IMR-90 (cell line): ENCODE results near the gene FXYD1. TPM values are rescaled to one million over a fixed set of nuclear protein-coding genes. Genes with fewer than 3 reads are reported as not detected.

Experiments used
- ATAC-seq: fragments of 200-7000 bp; cut with Tn5 transposase; 2 replicates; pipeline ENCODE4 v1.9.1; 2020; ENCODE audit warnings: low read depth, mild to moderate bottlenecking, moderate library complexity
- BruUV-seq: library from RNA; stranded (reverse); fragments of 400-500 nt; replicated peaks from 2 replicates; lab custom pipeline; 2021; lab: Mats Ljungman, UMichigan
- CTCF ChIA-PET: fragments of 300-600 bp; formaldehyde crosslinking; extraction: SDS; loops from one replicate; lab custom pipeline; 2021; ENCODE audit warnings: antibody characterized with exemption; lab: Yijun Ruan, JAX
- POLR2A ChIA-PET: fragments of 300-600 bp; sonication (Branson Sonifier 250); formaldehyde crosslinking; loops from one replicate; lab custom pipeline; 2022; ENCODE audit warnings: antibody characterized with exemption; ENCODE audit not compliant: unreplicated experiment; lab: Charles Lee
- DNase-seq: peaks from one replicate; pipeline ENCODE4 v3.0.0; 2013
- H2AFZ ChIP-seq: replicated peaks from 2 replicates; pipeline ENCODE3; 2013; ENCODE audit warnings: low read length, mild to moderate bottlenecking; ENCODE audit not compliant: poor library complexity
- H2AK5ac ChIP-seq: 2 replicates; pipeline ENCODE4 v1.6.1; 2013; ENCODE audit warnings: low read depth, low read length, inconsistent platforms
- H2AK9ac ChIP-seq: replicated peaks from 2 replicates; pipeline ENCODE3; 2013; ENCODE audit warnings: mild to moderate bottlenecking, low read depth, low read length, moderate library complexity; ENCODE audit not compliant: poor library complexity
- H2BK120ac ChIP-seq: 2 replicates; pipeline ENCODE4 v1.6.1; 2013; ENCODE audit warnings: low read depth, low read length, inconsistent platforms
- H2BK15ac ChIP-seq: 3 replicates; pipeline ENCODE4 v1.6.1; 2013; ENCODE audit warnings: low read depth, low read length, inconsistent platforms
- H2BK20ac ChIP-seq: 2 replicates; pipeline ENCODE4 v1.6.1; 2013; ENCODE audit warnings: low read depth, mild to moderate bottlenecking, inconsistent platforms, low read length, moderate library complexity
- H2BK5ac ChIP-seq: 2 replicates; pipeline ENCODE4 v1.6.1; 2013; ENCODE audit warnings: mild to moderate bottlenecking, low read depth, low read length, inconsistent platforms; ENCODE audit not compliant: poor library complexity, severe bottlenecking
- H3K14ac ChIP-seq: replicated peaks from 2 replicates; pipeline ENCODE4 v1.6.1; 2013; ENCODE audit warnings: low read depth, low read length, inconsistent platforms
- H3K18ac ChIP-seq: 2 replicates; pipeline ENCODE4 v1.6.1; 2013; ENCODE audit warnings: low read depth, low read length, control low read depth
- H3K23ac ChIP-seq: 2 replicates; pipeline ENCODE4 v1.6.1; 2013; ENCODE audit warnings: low read depth, low read length, inconsistent platforms
- H3K27ac ChIP-seq: 2 replicates; pipeline ENCODE4 v1.5.1; 2013; ENCODE audit warnings: mild to moderate bottlenecking, control low read depth, low read length; ENCODE audit not compliant: insufficient read depth
- H3K27me3 ChIP-seq: 2 replicates; pipeline ENCODE4 v1.6.1; 2013; ENCODE audit warnings: low read length; ENCODE audit not compliant: control insufficient read depth, insufficient read depth
- H3K36me3 ChIP-seq: 2 replicates; pipeline ENCODE4 v1.6.1; 2013; ENCODE audit warnings: low read length, mixed read lengths; ENCODE audit not compliant: control insufficient read depth, insufficient read depth
- H3K4ac ChIP-seq: 2 replicates; pipeline ENCODE4 v1.6.1; 2013; ENCODE audit warnings: low read depth, low read length, inconsistent platforms
- H3K4me1 ChIP-seq: 2 replicates; pipeline ENCODE4 v1.6.1; 2013; ENCODE audit warnings: low read length, mixed read lengths; ENCODE audit not compliant: control insufficient read depth, insufficient read depth
- H3K4me2 ChIP-seq: 2 replicates; pipeline ENCODE4 v1.6.1; 2013; ENCODE audit warnings: low read depth, mild to moderate bottlenecking, control low read depth, low read length, moderate library complexity
- H3K4me3 ChIP-seq: 2 replicates; pipeline ENCODE4 v1.5.1; 2013; ENCODE audit warnings: low read depth, mild to moderate bottlenecking, control low read depth, low read length, moderate library complexity; ENCODE audit not compliant: insufficient read depth
- H3K56ac ChIP-seq: 2 replicates; pipeline ENCODE4 v1.6.1; 2013; ENCODE audit warnings: low read length, inconsistent platforms; ENCODE audit not compliant: insufficient read depth; ENCODE audit errors: extremely low read depth
- H3K79me1 ChIP-seq, 2 experiments: 2 replicates each; pipeline ENCODE4 v1.6.1; 2013; ENCODE audit warnings: low read length in 2 of 2, inconsistent platforms in 1 of 2, low read depth in 1 of 2
- H3K9ac ChIP-seq: 2 replicates; pipeline ENCODE4 v1.6.1; 2013; ENCODE audit warnings: low read depth, low read length, control low read depth
- H3K9me1 ChIP-seq: 2 replicates; pipeline ENCODE4 v1.6.1; 2013; ENCODE audit warnings: low read length, inconsistent platforms; ENCODE audit not compliant: insufficient read depth
- H3K9me3 ChIP-seq: 2 replicates; pipeline ENCODE4 v1.6.1; 2013; ENCODE audit warnings: low read length; ENCODE audit not compliant: control insufficient read depth, insufficient read depth
- H4K20me1 ChIP-seq: 2 replicates; pipeline ENCODE4 v1.6.1; 2013; ENCODE audit warnings: low read length, inconsistent platforms; ENCODE audit not compliant: insufficient read depth
- H4K5ac ChIP-seq: 2 replicates; pipeline ENCODE4 v1.6.1; 2013; ENCODE audit warnings: mild to moderate bottlenecking, low read depth, low read length, control low read depth
- H4K8ac ChIP-seq, 2 experiments: 2 replicates each; pipeline ENCODE4 v1.6.1; 2013; ENCODE audit warnings: low read depth in 2 of 2, low read length in 2 of 2, control low read depth in 1 of 2, inconsistent platforms in 1 of 2
- H4K91ac ChIP-seq: 2 replicates; pipeline ENCODE4 v1.6.1; 2013; ENCODE audit warnings: low read depth, low read length, inconsistent platforms; ENCODE audit not compliant: insufficient read depth
- CHD1 ChIP-seq: IDR thresholded peaks from 2 replicates; pipeline ENCODE4 v1.6.1; 2012; ENCODE audit warnings: low read depth, low read length, improper control_type of control experiment
- CTCF ChIP-seq: conservative IDR thresholded peaks from 2 replicates; pipeline ENCODE4 v1.5.1; 2012; ENCODE audit warnings: mild to moderate bottlenecking, low read depth, low read length, improper control_type of control experiment
- ELK1 ChIP-seq: fragments of 150-350 bp; IDR thresholded peaks from 2 replicates; pipeline ENCODE4 v1.6.1; 2016; ENCODE audit warnings: low read depth, mild to moderate bottlenecking, low read length, moderate library complexity, borderline replicate concordance
- MAFK ChIP-seq: IDR thresholded peaks from 2 replicates; pipeline ENCODE4 v1.6.1; 2012; ENCODE audit warnings: low read depth, low read length, improper control_type of control experiment
- RFX5 ChIP-seq: IDR thresholded peaks from 2 replicates; pipeline ENCODE4 v1.8.0; 2012; ENCODE audit warnings: low read depth, mild to moderate bottlenecking, low read length, moderate library complexity
- WGBS, 2 experiments: methylation state at CpG; one replicate each; pipeline versions ENCODE4 v1.1.5 to v1.1.7; 2013; ENCODE audit warnings: missing lambda C conversion rate in 2 of 2; ENCODE audit not compliant: insufficient read length in 1 of 2; ENCODE audit errors: extremely low coverage in 2 of 2; 5-methylcytosine and 5-hydroxymethylcytosine counted together
- dilution Hi-C: fragments of 300-500 bp; cut with HindIII; formaldehyde crosslinking; loops from one replicate; pipeline ENCODE4 v1.14.3; 2018; ENCODE audit warnings: low sequenced_read_pairs; ENCODE audit not compliant: unreplicated experiment
- in situ Hi-C: fragments of 300-500 bp; cut with MboI; formaldehyde crosslinking; loops from 3 replicates; pipeline ENCODE4 v1.14.3; 2019; ENCODE audit warnings: low sequenced_read_pairs, inconsistent platforms, mixed read lengths
- intact Hi-C: fragments of 100-400 bp; cut with micrococcal nuclease; formaldehyde crosslinking; loops from 2 replicates; pipeline ENCODE4 v1.10.0; 2022
- polyA plus RNA-seq, 3 experiments: library from polyadenylated mRNA; depleted of rRNA; stranded (reverse); fragments of >200 nt; gene quantifications; 2 replicates each; pipeline ENCODE4 v1.2.3, GENCODE V29; 2012; ENCODE audit warnings: low replicate concordance in 1 of 3
- total RNA-seq: library from RNA; depleted of rRNA; stranded (reverse); fragments of >200 nt; gene quantifications from 2 replicates; pipeline ENCODE4 v1.2.3, GENCODE V29; 2012

Gene FXYD1
- total and polyA plus RNA-seq, 2 of the 4 experiments (the other 2 are of a cell fraction): 0.18 to 3.9 TPM

GRCh38 chr19:35143818-35144217 is 5.2 kb downstream of the FXYD1 start:
- DNase-seq: no peak
- Histone ChIP-seq H2AK5ac (no peak overlapping the region), H3K4me3 (no peak overlapping the region), H3K18ac (no peak overlapping the region), H4K8ac (no peak overlapping the region), H3K79me1 (no peaks in the 10 kb centered on the region), H3K14ac (no peak overlapping the region), H2AK9ac (no peak overlapping the region), H3K27me3 (peaks cover 31% of the 10 kb centered on the region), H2BK15ac (no peak overlapping the region), H2AFZ (no peak overlapping the region), H3K56ac (no peak overlapping the region), H3K36me3 (no peaks in the 10 kb centered on the region), H3K27ac (no peak overlapping the region), H3K9ac (no peak overlapping the region), H4K20me1 (no peaks in the 10 kb centered on the region), H3K4ac (no peak overlapping the region), H4K91ac (no peak overlapping the region), H4K5ac (no peak overlapping the region), H3K4me2 (no peak overlapping the region), H2BK5ac (no peak overlapping the region), H2BK20ac (no peak overlapping the region), H3K9me1 (peaks cover 3% of the 10 kb centered on the region; the same call in 1 of the 2 replicates), H3K9me3 (no peaks in the 10 kb centered on the region), H3K4me1 (peaks cover 13% of the 10 kb centered on the region), H2BK120ac (no peak overlapping the region), H3K23ac (no peak overlapping the region)
- in situ Hi-C loops (no loop called here), intact Hi-C loops (loop anchor here (5.0 kb wide), 1 partner anchor 123 kb away; the partner anchor contains the start of gene USF2), dilution Hi-C loops (no loop called here)
- TF ChIP-seq RFX5 (no peak), MAFK (no peak), ELK1 (no peak), CTCF (no peak), CHD1 (no peak)
- POLR2A ChIA-PET: no interaction called here
- ATAC-seq: no peak
- no TSS peak for BruUV-seq
- CTCF ChIA-PET: no interaction called here
- no CpG with 5 or more reads among the region's 3 CpGs for WGBS, 2 experiments
